OCI-LY7 (cell line): ENCODE measurements around the gene SDHAF3. TPM values are rescaled to one million over a fixed set of nuclear protein-coding genes. Genes with fewer than 3 reads are reported as not detected.

ENCODE experiments used
- BruUV-seq: library from RNA; stranded (reverse); fragments of 400-500 nt; replicated peaks from 2 replicates; lab custom pipeline; 2021; lab: Mats Ljungman, UMichigan
- CTCF ChIA-PET: fragments of 300-600 bp; sonication (Branson Sonifier 250); formaldehyde crosslinking; loops from one replicate; lab custom pipeline; 2022; ENCODE audit warnings: antibody characterized with exemption; ENCODE audit not compliant: unreplicated experiment; lab: Charles Lee
- POLR2A ChIA-PET: fragments of 300-600 bp; sonication (Branson Sonifier 250); formaldehyde crosslinking; loops from one replicate; lab custom pipeline; 2022; ENCODE audit warnings: antibody characterized with exemption; lab: Charles Lee
- DNase-seq: peaks from one replicate; pipeline ENCODE4 v3.0.0-alpha.2; 2015; ENCODE audit warnings: low spot score
- H2AFZ ChIP-seq: fragments of 200-600 bp; sonication (generic), shearing (Covaris generic); 2 replicates; pipeline ENCODE4 v1.6.1; 2014; ENCODE audit warnings: mild to moderate bottlenecking, antibody characterized with exemption, low read length, moderate library complexity
- H3K27ac ChIP-seq: fragments of 200-600 bp; sonication (generic); 2 replicates; pipeline ENCODE4 v1.5.1; 2014; ENCODE audit warnings: mixed run types, low read depth, mild to moderate bottlenecking, moderate library complexity, low read length, inconsistent platforms; ENCODE audit not compliant: poor library complexity, severe bottlenecking
- H3K36me3 ChIP-seq: fragments of 200-600 bp; sonication (generic); 2 replicates; pipeline ENCODE4 v1.6.1; 2014; ENCODE audit warnings: mild to moderate bottlenecking, antibody characterized with exemption, low read length, moderate library complexity, mixed read lengths; ENCODE audit not compliant: insufficient read depth
- H3K4me1 ChIP-seq: fragments of 200-600 bp; sonication (generic); 2 replicates; pipeline ENCODE4 v1.5.1; 2014; ENCODE audit warnings: mild to moderate bottlenecking, low read length; ENCODE audit not compliant: insufficient read depth, poor library complexity, severe bottlenecking
- H3K4me2 ChIP-seq: fragments of 200-600 bp; sonication (generic); 2 replicates; pipeline ENCODE4 v1.6.1; 2014; ENCODE audit warnings: mild to moderate bottlenecking, low read length
- H3K4me3 ChIP-seq: fragments of 200-600 bp; sonication (generic); 2 replicates; pipeline ENCODE4 v1.5.1; 2014; ENCODE audit warnings: mild to moderate bottlenecking, low read depth, low read length; ENCODE audit not compliant: poor library complexity, severe bottlenecking
- H3K79me2 ChIP-seq: fragments of 200-600 bp; sonication (generic); 2 replicates; pipeline ENCODE4 v1.6.1; 2016; ENCODE audit warnings: low read depth, mild to moderate bottlenecking, low read length, moderate library complexity, mixed read lengths; ENCODE audit not compliant: insufficient read depth
- H3K9me2 ChIP-seq: fragments of 200-600 bp; sonication (generic); 2 replicates; pipeline ENCODE4 v1.6.1; 2016; ENCODE audit warnings: mild to moderate bottlenecking, low read length, mixed read lengths; ENCODE audit not compliant: insufficient read depth
- H3K9me3 ChIP-seq: fragments of 200-600 bp; sonication (generic); 2 replicates; pipeline ENCODE4 v1.6.1; 2014; ENCODE audit warnings: mild to moderate bottlenecking, mixed run types, low read length, mixed read lengths
- H4K20me1 ChIP-seq: fragments of 200-600 bp; sonication (generic); 2 replicates; pipeline ENCODE4 v1.6.1; 2014; ENCODE audit warnings: mild to moderate bottlenecking, antibody characterized with exemption, low read length, moderate library complexity, mixed read lengths; ENCODE audit not compliant: insufficient read depth
- CTCF ChIP-seq: fragments of 200-600 bp; sonication (generic); conservative IDR thresholded peaks from 2 replicates; pipeline ENCODE4 v1.5.1; 2014; ENCODE audit warnings: mild to moderate bottlenecking, antibody characterized with exemption, low read length, moderate library complexity, mixed read lengths
- EZH2phosphoT487 ChIP-seq: fragments of 200-600 bp; sonication (generic); IDR thresholded peaks from 2 replicates; pipeline ENCODE4 v1.6.1; 2018; ENCODE audit warnings: low read depth, borderline replicate concordance, mild to moderate bottlenecking, mixed run types, antibody characterized with exemption, low read length, moderate library complexity, mixed read lengths
- intact Hi-C: fragments of 100-400 bp; cut with micrococcal nuclease; formaldehyde crosslinking; loops from one replicate; pipeline ENCODE4 v1.10.0; 2022; ENCODE audit not compliant: unreplicated experiment
- total RNA-seq, 2 experiments: library from RNA; depleted of rRNA in 1 of 2; stranded (reverse); fragments of >200 nt in 1 of 2; shearing (Covaris generic) in 1 of 2; gene quantifications; 2 replicates each; pipeline ENCODE4 v1.2.3, GENCODE V29; 2014 to 2022

The SDHAF3 gene
- total RNA-seq, 2 experiments from 2014 or later = 27.9 to 30.6 TPM

GRCh38 chr7:97166308-97166707 is 48.8 kb downstream of the SDHAF3 start:
- H3K4me2 ChIP-seq = no peak overlapping the region
- no peaks in the 10 kb centered on the region for H3K9me2 ChIP-seq
- TF ChIP-seq EZH2phosphoT487 (no peak), CTCF (no peak)
- no peaks in the 10 kb centered on the region for H3K4me1 ChIP-seq
- no peak overlapping the region for H2AFZ ChIP-seq
- H3K27ac ChIP-seq = no peak overlapping the region
- intact Hi-C loops = no loop called here
- peaks cover 33% of the 10 kb centered on the region for H3K36me3 ChIP-seq
- no peaks in the 10 kb centered on the region for H4K20me1 ChIP-seq
- DNase-seq = no peak
- no TSS peak for BruUV-seq
- H3K79me2 ChIP-seq = no peaks in the 10 kb centered on the region
- CTCF ChIA-PET = no interaction called here
- H3K9me3 ChIP-seq = 0 out of 2 replicates have a peak, but pooled peaks cover 12% of the 10 kb centered on the region
- H3K4me3 ChIP-seq = no peak overlapping the region
- POLR2A ChIA-PET = no interaction called here

GRCh38 chr7:97167176-97167575 is 49.7 kb downstream of the SDHAF3 start:
- Histone ChIP-seq H3K4me2 (no peak overlapping the region), H3K36me3 (peaks cover 29% of the 10 kb centered on the region), H3K9me3 (0 out of 2 replicates have a peak, but pooled peaks cover 12% of the 10 kb centered on the region), H3K79me2 (no peaks in the 10 kb centered on the region), H3K27ac (no peak overlapping the region), H3K4me3 (no peak overlapping the region), H3K4me1 (no peaks in the 10 kb centered on the region), H3K9me2 (no peaks in the 10 kb centered on the region), H4K20me1 (no peaks in the 10 kb centered on the region), H2AFZ (no peak overlapping the region)
- TF ChIP-seq CTCF (no peak), EZH2phosphoT487 (no peak)
- CTCF ChIA-PET = no interaction called here
- intact Hi-C loops = no loop called here
- no peak for DNase-seq
- POLR2A ChIA-PET = no interaction called here
- BruUV-seq = no TSS peak

- no TSS peak for BruUV-seq
- no peak overlapping the region for H2AFZ ChIP-seq
- TF ChIP-seq EZH2phosphoT487 = no peak
- TF ChIP-seq CTCF = no peak
- POLR2A ChIA-PET = no interaction called here
- no peak overlapping the region for H3K4me2 ChIP-seq
- no peaks in the 10 kb centered on the region for H3K4me1 ChIP-seq
- H3K4me3 ChIP-seq = no peak overlapping the region
- intact Hi-C loops = no loop called here
- H3K9me3 ChIP-seq = 0 out of 2 replicates have a peak, but pooled peaks cover 12% of the 10 kb centered on the region
- peaks cover 29% of the 10 kb centered on the region for H3K36me3 ChIP-seq
- no peak overlapping the region for H3K27ac ChIP-seq
- no peaks in the 10 kb centered on the region for H3K79me2 ChIP-seq
- no peak for DNase-seq
- CTCF ChIA-PET = no interaction called here
- H3K9me2 ChIP-seq = no peaks in the 10 kb centered on the region
- no peaks in the 10 kb centered on the region for H4K20me1 ChIP-seq
Measured at GRCh38 chr7:97167749-97168148, 50.3 kb downstream of the SDHAF3 start.
